Panc1 (cell line): ENCODE data around the gene GRIN1. TPM values are rescaled to one million over a fixed set of nuclear protein-coding genes. Genes with fewer than 3 reads are reported as not detected.

ENCODE experiments used
- ATAC-seq: fragments of 200-7000 bp; cut with Tn5 transposase; 2 replicates; pipeline ENCODE4 v1.9.1; 2020; ENCODE audit warnings: mild to moderate bottlenecking, moderate library complexity
- BruUV-seq: library from RNA; stranded (reverse); fragments of 400-500 nt; replicated peaks from 2 replicates; lab custom pipeline; 2021; lab: Mats Ljungman, UMichigan
- CTCF ChIA-PET: fragments of 300-600 bp; sonication (Branson Sonifier 250); formaldehyde crosslinking; loops from one replicate; lab custom pipeline; 2022; ENCODE audit warnings: antibody characterized with exemption; lab: Charles Lee
- POLR2A ChIA-PET: fragments of 300-600 bp; sonication (Branson Sonifier 250); formaldehyde crosslinking; loops from one replicate; lab custom pipeline; 2022; ENCODE audit warnings: antibody characterized with exemption; lab: Charles Lee
- DNase-seq: peaks from one replicate; pipeline ENCODE4 v3.0.0-alpha.2; 2010; ENCODE audit warnings: low read depth, low spot score
- H3K27ac ChIP-seq: 2 replicates; pipeline ENCODE4 v1.5.1; 2011; ENCODE audit warnings: mild to moderate bottlenecking, low read length, inconsistent platforms
- H3K27me3 ChIP-seq: fragments of 200-500 bp; sonication (Bioruptor generic); 2 replicates; pipeline ENCODE4 v1.6.0; 2014; ENCODE audit warnings: low read length, inconsistent platforms; ENCODE audit not compliant: control insufficient read depth, insufficient read depth
- H3K36me3 ChIP-seq: fragments of 200-500 bp; sonication (Bioruptor generic); 2 replicates; pipeline ENCODE4 v1.5.1; 2014; ENCODE audit warnings: inconsistent platforms, mild to moderate bottlenecking, low read length, moderate library complexity; ENCODE audit not compliant: control insufficient read depth, insufficient read depth
- H3K4me1 ChIP-seq: 2 replicates; pipeline ENCODE4 v1.5.1; 2011; ENCODE audit warnings: inconsistent platforms, mild to moderate bottlenecking, low read length, moderate library complexity; ENCODE audit not compliant: control insufficient read depth, insufficient read depth
- H3K4me3 ChIP-seq, 2 experiments: 2 replicates each; pipeline ENCODE4 v1.5.1; 2011 to 2012; ENCODE audit warnings: low read depth in 2 of 2, low read length in 2 of 2, mild to moderate bottlenecking in 2 of 2, inconsistent platforms in 1 of 2, moderate library complexity in 1 of 2
- H3K9me3 ChIP-seq: fragments of 200-500 bp; sonication (Bioruptor generic); 2 replicates; pipeline ENCODE4 v1.5.1; 2014; ENCODE audit warnings: low read depth, mild to moderate bottlenecking, inconsistent platforms, low read length, moderate library complexity; ENCODE audit not compliant: control insufficient read depth, insufficient read depth
- CTCF ChIP-seq: fragments of 450-650 bp; IDR thresholded peaks from 2 replicates; pipeline ENCODE4 v1.5.1; 2017; ENCODE audit warnings: mild to moderate bottlenecking
- POLR2AphosphoS5 ChIP-seq: IDR thresholded peaks from 2 replicates; pipeline ENCODE4 v1.6.1; 2012; ENCODE audit warnings: mild to moderate bottlenecking, low read depth, low read length, moderate library complexity
- SIN3A ChIP-seq: IDR thresholded peaks from 2 replicates; pipeline ENCODE4 v1.6.1; 2012; ENCODE audit warnings: low read depth, mild to moderate bottlenecking, low read length, moderate library complexity, borderline replicate concordance; ENCODE audit not compliant: insufficient read depth
- TCF7L2 ChIP-seq: IDR thresholded peaks from 2 replicates; pipeline ENCODE4 v1.6.1; 2011; ENCODE audit warnings: mild to moderate bottlenecking, low read depth, low read length, inconsistent platforms
- in situ Hi-C: cut with HindIII; loops from 2 replicates; pipeline ENCODE4 v1.10.0; 2016; ENCODE audit warnings: low sequenced_read_pairs, low pct_unique_long_range_greater_than_20kb
- intact Hi-C: fragments of 100-400 bp; cut with micrococcal nuclease; formaldehyde crosslinking; loops from one replicate; pipeline ENCODE4 v1.10.0; 2022; ENCODE audit not compliant: unreplicated experiment
- total RNA-seq: library from RNA; stranded (reverse); gene quantifications from one replicate; pipeline ENCODE4 v1.2.1, GENCODE V29; 2021; ENCODE audit not compliant: unreplicated experiment
- TF ChIP-seq, protein P1 (sequence below), 2 experiments: IDR thresholded peaks; 2 replicates each; pipeline ENCODE4 v1.6.1; 2011 to 2012; ENCODE audit warnings: low read depth in 2 of 2, control low read depth in 1 of 2, low read length in 1 of 2, mild to moderate bottlenecking in 1 of 2, moderate library complexity in 1 of 2; ENCODE audit not compliant: insufficient read depth in 1 of 2

The GRIN1 gene
- total RNA-seq, 1 experiment from 2014 or later, result 4.9 TPM

- ATAC-seq, result no peak
- H3K36me3 ChIP-seq, result no peaks in the 10 kb centered on the region; the same call in 1 of the 2 replicates
- H3K4me3 ChIP-seq, result no peak overlapping the region
- H3K4me1 ChIP-seq, result no peaks in the 10 kb centered on the region
- CTCF ChIA-PET, result no interaction called here
- TF ChIP-seq, protein P1, sequence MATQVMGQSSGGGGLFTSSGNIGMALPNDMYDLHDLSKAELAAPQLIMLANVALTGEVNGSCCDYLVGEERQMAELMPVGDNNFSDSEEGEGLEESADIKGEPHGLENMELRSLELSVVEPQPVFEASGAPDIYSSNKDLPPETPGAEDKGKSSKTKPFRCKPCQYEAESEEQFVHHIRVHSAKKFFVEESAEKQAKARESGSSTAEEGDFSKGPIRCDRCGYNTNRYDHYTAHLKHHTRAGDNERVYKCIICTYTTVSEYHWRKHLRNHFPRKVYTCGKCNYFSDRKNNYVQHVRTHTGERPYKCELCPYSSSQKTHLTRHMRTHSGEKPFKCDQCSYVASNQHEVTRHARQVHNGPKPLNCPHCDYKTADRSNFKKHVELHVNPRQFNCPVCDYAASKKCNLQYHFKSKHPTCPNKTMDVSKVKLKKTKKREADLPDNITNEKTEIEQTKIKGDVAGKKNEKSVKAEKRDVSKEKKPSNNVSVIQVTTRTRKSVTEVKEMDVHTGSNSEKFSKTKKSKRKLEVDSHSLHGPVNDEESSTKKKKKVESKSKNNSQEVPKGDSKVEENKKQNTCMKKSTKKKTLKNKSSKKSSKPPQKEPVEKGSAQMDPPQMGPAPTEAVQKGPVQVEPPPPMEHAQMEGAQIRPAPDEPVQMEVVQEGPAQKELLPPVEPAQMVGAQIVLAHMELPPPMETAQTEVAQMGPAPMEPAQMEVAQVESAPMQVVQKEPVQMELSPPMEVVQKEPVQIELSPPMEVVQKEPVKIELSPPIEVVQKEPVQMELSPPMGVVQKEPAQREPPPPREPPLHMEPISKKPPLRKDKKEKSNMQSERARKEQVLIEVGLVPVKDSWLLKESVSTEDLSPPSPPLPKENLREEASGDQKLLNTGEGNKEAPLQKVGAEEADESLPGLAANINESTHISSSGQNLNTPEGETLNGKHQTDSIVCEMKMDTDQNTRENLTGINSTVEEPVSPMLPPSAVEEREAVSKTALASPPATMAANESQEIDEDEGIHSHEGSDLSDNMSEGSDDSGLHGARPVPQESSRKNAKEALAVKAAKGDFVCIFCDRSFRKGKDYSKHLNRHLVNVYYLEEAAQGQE (IDR thresholded peaks at IDR 0.05; ENCODE audit: insufficient read depth in 1 of 2, low read depth in 2 of 2, low read length in 1 of 2), result no peak
- no peak for TF ChIP-seq CTCF
- TF ChIP-seq POLR2AphosphoS5, result no peak
- no peak for TF ChIP-seq SIN3A
- TF ChIP-seq TCF7L2, result no peak
- no peak for DNase-seq
- H3K27ac ChIP-seq, result no peak overlapping the region
- in situ Hi-C loops (no loop called here), intact Hi-C loops (no loop called here)
- H3K27me3 ChIP-seq, result no peaks in the 10 kb centered on the region
- no TSS peak for BruUV-seq
- POLR2A ChIA-PET, result no interaction called here
- no peaks in the 10 kb centered on the region for H3K9me3 ChIP-seq
These were observed 35.6 kb upstream of the GRIN1 start for GRCh38 chr9:137103206-137103999.

- no peak for TF ChIP-seq SIN3A
- no peak for TF ChIP-seq POLR2AphosphoS5
- TF ChIP-seq, protein P1 (IDR thresholded peaks at IDR 0.05; ENCODE audit: insufficient read depth in 1 of 2, low read depth in 2 of 2, low read length in 1 of 2), result no peak
- TF ChIP-seq CTCF, result no peak
- no peak for TF ChIP-seq TCF7L2
- in situ Hi-C loops (no loop called here), intact Hi-C loops (no loop called here)
- Histone ChIP-seq H3K4me3 (no peak overlapping the region), H3K9me3 (no peaks in the 10 kb centered on the region), H3K36me3 (no peaks in the 10 kb centered on the region), H3K27me3 (no peaks in the 10 kb centered on the region), H3K27ac (no peak overlapping the region), H3K4me1 (no peaks in the 10 kb centered on the region)
- CTCF ChIA-PET, result no interaction called here
- no TSS peak for BruUV-seq
- DNase-seq, result no peak
- no peak for ATAC-seq
- POLR2A ChIA-PET, result no interaction called here
These were observed 32.9 kb upstream of the GRIN1 start for GRCh38 chr9:137105814-137106661.
